HCT116 (cell line): Measurements from ENCODE around the gene SHC1. TPM values are rescaled to one million over a fixed set of nuclear protein-coding genes. Genes with fewer than 3 reads are reported as not detected.

Experiments
- ATAC-seq: fragments of 200-7000 bp; cut with Tn5 transposase; 2 replicates; pipeline ENCODE4 v1.9.1; 2020; ENCODE audit warnings: mild to moderate bottlenecking, moderate library complexity
- BruUV-seq: library from RNA; stranded (reverse); fragments of 400-500 nt; replicated peaks from 2 replicates; lab custom pipeline; 2021; lab: Mats Ljungman, UMichigan
- CTCF ChIA-PET: fragments of 300-600 bp; sonication (Branson Sonifier 250); formaldehyde crosslinking; loops from one replicate; lab custom pipeline; 2021; ENCODE audit warnings: antibody characterized with exemption; lab: Charles Lee
- POLR2A ChIA-PET: fragments of 300-600, 350-600 bp; sonication (Branson Sonifier 250); formaldehyde crosslinking; loops from one replicate; lab custom pipeline; 2021; ENCODE audit warnings: antibody characterized with exemption; lab: Charles Lee
- RAD21 ChIA-PET, 2 experiments: fragments of 300-600 bp; sonication (Branson Sonifier 250); formaldehyde crosslinking; loops; one replicate each; lab custom pipeline; 2023; ENCODE audit warnings: low total read pairs in 2 of 2; ENCODE audit not compliant: uncharacterized antibody in 2 of 2, unreplicated experiment in 2 of 2, low non-redundant PET in 1 of 2; lab: Charles Lee
- DNase-seq: peaks from one replicate; pipeline ENCODE4 v3.0.0-alpha.2; 2010; ENCODE audit warnings: low read depth, low spot score
- H2AFZ ChIP-seq: fragments of 200-600 bp; shearing (Covaris generic), sonication (generic); 2 replicates; pipeline ENCODE4 v1.6.1; 2017; ENCODE audit warnings: low read depth, mixed run types, mixed read lengths, antibody characterized with exemption, low read length; ENCODE audit not compliant: poor library complexity, severe bottlenecking
- H3K27ac ChIP-seq: 2 replicates; pipeline ENCODE4 v1.5.1; 2012; ENCODE audit warnings: low read depth, low read length
- H3K27me3 ChIP-seq: fragments of 200-600 bp; sonication (generic); 2 replicates; pipeline ENCODE4 v1.6.1; 2016; ENCODE audit warnings: mixed run types, low read length, mixed read lengths; ENCODE audit not compliant: insufficient read depth
- H3K36me3 ChIP-seq, 2 experiments: fragments of 200-500 bp in 1 of 2; fragments of 200-600 bp in 1 of 2; sonication (Bioruptor generic) in 1 of 2; sonication (generic) in 1 of 2; 2 replicates each; pipeline versions ENCODE4 v1.5.1 to v1.6.1; 2014 to 2016; ENCODE audit warnings: low read length in 2 of 2, inconsistent platforms in 1 of 2, mixed read lengths in 1 of 2, mixed run types in 1 of 2; ENCODE audit not compliant: insufficient read depth in 2 of 2, control insufficient read depth in 1 of 2
- H3K4me1 ChIP-seq, 2 experiments: fragments of 200-600 bp in 1 of 2; sonication (generic) in 1 of 2; 2 replicates each; pipeline versions ENCODE4 v1.5.1 to v1.6.1; 2012 to 2017; ENCODE audit warnings: low read length in 2 of 2, inconsistent platforms in 1 of 2, mild to moderate bottlenecking in 1 of 2, mixed read lengths in 1 of 2, mixed run types in 1 of 2, moderate library complexity in 1 of 2; ENCODE audit not compliant: insufficient read depth in 2 of 2, control insufficient read depth in 1 of 2
- H3K4me2 ChIP-seq: fragments of 200-600 bp; sonication (generic); 2 replicates; pipeline ENCODE4 v1.6.1; 2017; ENCODE audit warnings: mixed run types, low read length, mixed read lengths
- H3K4me3 ChIP-seq, 2 experiments: fragments of 200-600 bp in 1 of 2; sonication (generic) in 1 of 2; replicated peaks in 1 of 2; 2 replicates each; pipeline ENCODE4 v1.5.1; 2011 to 2016; ENCODE audit warnings: low read length in 2 of 2, control low read depth in 1 of 2, low read depth in 1 of 2, mild to moderate bottlenecking in 1 of 2, mixed read lengths in 1 of 2, mixed run types in 1 of 2
- H3K79me2 ChIP-seq: fragments of 200-600 bp; sonication (generic); 2 replicates; pipeline ENCODE4 v1.6.1; 2017; ENCODE audit warnings: mild to moderate bottlenecking, mixed run types, low read length, moderate library complexity, mixed read lengths; ENCODE audit not compliant: insufficient read depth
- H3K9ac ChIP-seq: fragments of 200-600 bp; sonication (generic); 2 replicates; pipeline ENCODE4 v1.6.1; 2016; ENCODE audit warnings: low read length, mixed read lengths
- H3K9me2 ChIP-seq: fragments of 200-600 bp; sonication (generic), shearing (Covaris generic); 2 replicates; pipeline ENCODE4 v1.6.1; 2017; ENCODE audit warnings: mixed run types, mild to moderate bottlenecking, moderate library complexity; ENCODE audit not compliant: insufficient read depth
- H3K9me3 ChIP-seq, 2 experiments: fragments of 200-500 bp in 1 of 2; fragments of 200-600 bp in 1 of 2; sonication (Bioruptor generic) in 1 of 2; sonication (generic) in 1 of 2; 2 replicates each; pipeline ENCODE4 v1.6.1; 2014 to 2017; ENCODE audit warnings: low read length in 2 of 2, mixed read lengths in 2 of 2, inconsistent platforms in 1 of 2, low read depth in 1 of 2, mild to moderate bottlenecking in 1 of 2, mixed run types in 1 of 2, moderate library complexity in 1 of 2; ENCODE audit not compliant: control insufficient read depth in 1 of 2, insufficient read depth in 1 of 2
- H4K20me1 ChIP-seq: fragments of 200-600 bp; sonication (generic), shearing (Covaris generic); 2 replicates; pipeline ENCODE4 v1.6.1; 2017; ENCODE audit warnings: mixed run types, mild to moderate bottlenecking, moderate library complexity; ENCODE audit not compliant: insufficient read depth
- CBX3 ChIP-seq: IDR thresholded peaks from 2 replicates; pipeline ENCODE4 v1.6.1; 2012; ENCODE audit warnings: low read depth
- CEBPB ChIP-seq: IDR thresholded peaks from 2 replicates; pipeline ENCODE4 v1.6.1; 2012; ENCODE audit warnings: low read depth
- EGR1 ChIP-seq: IDR thresholded peaks from 2 replicates; pipeline ENCODE4 v1.6.1; 2012; ENCODE audit warnings: low read depth
- EZH2 ChIP-seq: fragments of 200-600 bp; sonication (generic); IDR thresholded peaks from 2 replicates; pipeline ENCODE4 v1.6.1; 2017; ENCODE audit warnings: antibody characterized with exemption, mixed run types
- FOSL1 ChIP-seq: IDR thresholded peaks from 2 replicates; pipeline ENCODE4 v1.6.1; 2012; ENCODE audit warnings: low read depth
- POLR2AphosphoS5 ChIP-seq: IDR thresholded peaks from 2 replicates; pipeline ENCODE4 v1.6.1; 2011; ENCODE audit warnings: mild to moderate bottlenecking, low read depth, low read length, moderate library complexity
- RAD21 ChIP-seq: IDR thresholded peaks from 2 replicates; pipeline ENCODE4 v1.6.1; 2012; ENCODE audit warnings: low read depth, mild to moderate bottlenecking
- SP1 ChIP-seq: IDR thresholded peaks from 2 replicates; pipeline ENCODE4 v1.6.1; 2012; ENCODE audit warnings: low read depth
- YY1 ChIP-seq: IDR thresholded peaks from 2 replicates; pipeline ENCODE4 v1.6.1; 2011; ENCODE audit warnings: low read length, low read depth, moderate library complexity, mild to moderate bottlenecking; ENCODE audit not compliant: insufficient replicate concordance; ENCODE audit errors: extremely low read depth
- ZFX ChIP-seq: fragments of 450-650 bp; IDR thresholded peaks from 2 replicates; pipeline ENCODE4 v1.6.1; 2017
- intact Hi-C: fragments of 100-400 bp; cut with micrococcal nuclease; formaldehyde crosslinking; loops from 2 replicates; pipeline ENCODE4 v1.10.0; 2022
- total RNA-seq: library from RNA; stranded (reverse); gene quantifications from one replicate; pipeline ENCODE4 v1.2.1, GENCODE V29; 2021; ENCODE audit not compliant: unreplicated experiment
- TF ChIP-seq, protein P1 (sequence below): IDR thresholded peaks from 2 replicates; pipeline ENCODE4 v1.6.1; 2012; ENCODE audit warnings: low read depth
- TF ChIP-seq, protein P2 (sequence below): IDR thresholded peaks from 2 replicates; pipeline ENCODE4 v1.6.1; 2012
- TF ChIP-seq, protein P3 (sequence below), 3 experiments: fragments of 200-600 bp in 1 of 3; sonication (generic) in 1 of 3; IDR thresholded peaks in 2 of 3; conservative IDR thresholded peaks in 1 of 3; 2 replicates each; pipeline ENCODE4 v1.5.1; 2012 to 2017; ENCODE audit warnings: low read depth in 2 of 3, low read length in 2 of 3, antibody characterized with exemption in 1 of 3, borderline replicate concordance in 1 of 3, control low read depth in 1 of 3, mild to moderate bottlenecking in 1 of 3, mixed read lengths in 1 of 3, mixed run types in 1 of 3, moderate library complexity in 1 of 3; ENCODE audit not compliant: insufficient read depth in 1 of 3
- TF ChIP-seq, protein P4 (sequence below): IDR thresholded peaks from 2 replicates; pipeline ENCODE4 v1.6.1; 2012
- TF ChIP-seq, protein P5 (sequence below): IDR thresholded peaks from 2 replicates; pipeline ENCODE4 v1.6.1; 2011; ENCODE audit warnings: mild to moderate bottlenecking, low read length, moderate library complexity; ENCODE audit not compliant: insufficient replicate concordance; ENCODE audit errors: extremely low read depth

Gene SHC1
- total RNA-seq, 1 experiment from 2014 or later = 148 TPM

DNA sequence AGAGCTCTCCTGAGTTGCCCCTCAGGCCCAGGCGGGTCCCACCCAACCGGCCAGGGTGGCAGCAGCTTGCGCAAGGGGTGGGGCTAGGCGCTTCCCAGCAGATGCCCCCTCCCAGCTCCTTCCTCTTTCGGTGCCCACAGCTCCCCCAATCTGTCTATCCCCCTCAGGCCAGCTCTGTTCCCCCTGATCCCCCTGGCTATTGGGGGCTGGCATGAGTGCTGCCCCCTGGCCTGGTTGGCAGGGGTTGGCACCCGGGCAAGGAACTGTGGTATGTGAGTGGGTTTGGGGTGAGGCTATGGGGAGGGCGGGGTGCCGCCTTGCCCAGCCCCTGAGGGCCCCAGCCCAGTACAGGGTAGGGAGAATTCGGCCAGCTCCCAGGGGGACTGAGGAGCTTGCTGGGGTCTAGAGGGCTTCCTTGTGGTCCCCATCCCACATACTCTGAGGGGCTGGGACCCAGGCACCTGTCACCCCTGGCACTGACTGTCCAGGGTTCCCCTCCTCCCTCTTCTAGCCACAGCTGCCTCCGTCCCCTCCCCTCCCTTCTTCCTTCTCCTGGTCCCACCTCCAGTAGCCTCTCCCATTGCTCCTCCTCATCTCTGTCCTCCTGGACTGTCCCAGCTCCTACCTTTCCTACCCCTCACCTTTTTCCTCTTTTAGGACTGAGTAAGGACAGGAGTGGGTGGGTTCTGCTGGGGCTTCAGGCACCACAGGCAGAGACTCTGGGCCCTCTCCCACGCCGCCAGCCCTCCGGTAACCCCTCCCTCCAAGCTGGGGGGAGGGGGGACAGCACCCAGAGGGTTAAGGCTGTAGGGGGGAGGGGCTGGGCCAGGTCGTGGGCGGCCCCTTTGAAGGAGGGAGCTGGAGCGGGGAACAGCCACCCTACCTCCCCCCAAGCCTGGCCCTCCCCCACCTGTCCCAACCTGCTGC lies 37.7 kb upstream of the SHC1 start:
- intact Hi-C loops = no loop called here
- TF ChIP-seq, protein P1, sequence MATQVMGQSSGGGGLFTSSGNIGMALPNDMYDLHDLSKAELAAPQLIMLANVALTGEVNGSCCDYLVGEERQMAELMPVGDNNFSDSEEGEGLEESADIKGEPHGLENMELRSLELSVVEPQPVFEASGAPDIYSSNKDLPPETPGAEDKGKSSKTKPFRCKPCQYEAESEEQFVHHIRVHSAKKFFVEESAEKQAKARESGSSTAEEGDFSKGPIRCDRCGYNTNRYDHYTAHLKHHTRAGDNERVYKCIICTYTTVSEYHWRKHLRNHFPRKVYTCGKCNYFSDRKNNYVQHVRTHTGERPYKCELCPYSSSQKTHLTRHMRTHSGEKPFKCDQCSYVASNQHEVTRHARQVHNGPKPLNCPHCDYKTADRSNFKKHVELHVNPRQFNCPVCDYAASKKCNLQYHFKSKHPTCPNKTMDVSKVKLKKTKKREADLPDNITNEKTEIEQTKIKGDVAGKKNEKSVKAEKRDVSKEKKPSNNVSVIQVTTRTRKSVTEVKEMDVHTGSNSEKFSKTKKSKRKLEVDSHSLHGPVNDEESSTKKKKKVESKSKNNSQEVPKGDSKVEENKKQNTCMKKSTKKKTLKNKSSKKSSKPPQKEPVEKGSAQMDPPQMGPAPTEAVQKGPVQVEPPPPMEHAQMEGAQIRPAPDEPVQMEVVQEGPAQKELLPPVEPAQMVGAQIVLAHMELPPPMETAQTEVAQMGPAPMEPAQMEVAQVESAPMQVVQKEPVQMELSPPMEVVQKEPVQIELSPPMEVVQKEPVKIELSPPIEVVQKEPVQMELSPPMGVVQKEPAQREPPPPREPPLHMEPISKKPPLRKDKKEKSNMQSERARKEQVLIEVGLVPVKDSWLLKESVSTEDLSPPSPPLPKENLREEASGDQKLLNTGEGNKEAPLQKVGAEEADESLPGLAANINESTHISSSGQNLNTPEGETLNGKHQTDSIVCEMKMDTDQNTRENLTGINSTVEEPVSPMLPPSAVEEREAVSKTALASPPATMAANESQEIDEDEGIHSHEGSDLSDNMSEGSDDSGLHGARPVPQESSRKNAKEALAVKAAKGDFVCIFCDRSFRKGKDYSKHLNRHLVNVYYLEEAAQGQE = no peak
- TF ChIP-seq, protein P2, sequence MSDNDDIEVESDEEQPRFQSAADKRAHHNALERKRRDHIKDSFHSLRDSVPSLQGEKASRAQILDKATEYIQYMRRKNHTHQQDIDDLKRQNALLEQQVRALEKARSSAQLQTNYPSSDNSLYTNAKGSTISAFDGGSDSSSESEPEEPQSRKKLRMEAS = no peak
- TF ChIP-seq SP1 = no peak
- no peak for TF ChIP-seq POLR2AphosphoS5
- no peak for TF ChIP-seq FOSL1
- TF ChIP-seq, protein P3, sequence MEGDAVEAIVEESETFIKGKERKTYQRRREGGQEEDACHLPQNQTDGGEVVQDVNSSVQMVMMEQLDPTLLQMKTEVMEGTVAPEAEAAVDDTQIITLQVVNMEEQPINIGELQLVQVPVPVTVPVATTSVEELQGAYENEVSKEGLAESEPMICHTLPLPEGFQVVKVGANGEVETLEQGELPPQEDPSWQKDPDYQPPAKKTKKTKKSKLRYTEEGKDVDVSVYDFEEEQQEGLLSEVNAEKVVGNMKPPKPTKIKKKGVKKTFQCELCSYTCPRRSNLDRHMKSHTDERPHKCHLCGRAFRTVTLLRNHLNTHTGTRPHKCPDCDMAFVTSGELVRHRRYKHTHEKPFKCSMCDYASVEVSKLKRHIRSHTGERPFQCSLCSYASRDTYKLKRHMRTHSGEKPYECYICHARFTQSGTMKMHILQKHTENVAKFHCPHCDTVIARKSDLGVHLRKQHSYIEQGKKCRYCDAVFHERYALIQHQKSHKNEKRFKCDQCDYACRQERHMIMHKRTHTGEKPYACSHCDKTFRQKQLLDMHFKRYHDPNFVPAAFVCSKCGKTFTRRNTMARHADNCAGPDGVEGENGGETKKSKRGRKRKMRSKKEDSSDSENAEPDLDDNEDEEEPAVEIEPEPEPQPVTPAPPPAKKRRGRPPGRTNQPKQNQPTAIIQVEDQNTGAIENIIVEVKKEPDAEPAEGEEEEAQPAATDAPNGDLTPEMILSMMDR (IDR thresholded peaks at IDR 0.05 in 2 of 3, conservative IDR thresholded peaks at IDR 0.05 in 1 of 3; ENCODE audit: borderline replicate concordance in 1 of 3, insufficient read depth in 1 of 3, low read depth in 2 of 3, low read length in 2 of 3) = no peak
- no peak for TF ChIP-seq YY1
- TF ChIP-seq EGR1 = no peak
- no peak for TF ChIP-seq EZH2
- TF ChIP-seq ZFX = no peak
- no peak for TF ChIP-seq CBX3
- TF ChIP-seq, protein P4, sequence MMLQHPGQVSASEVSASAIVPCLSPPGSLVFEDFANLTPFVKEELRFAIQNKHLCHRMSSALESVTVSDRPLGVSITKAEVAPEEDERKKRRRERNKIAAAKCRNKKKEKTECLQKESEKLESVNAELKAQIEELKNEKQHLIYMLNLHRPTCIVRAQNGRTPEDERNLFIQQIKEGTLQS = no peak
- TF ChIP-seq CEBPB = no peak
- TF ChIP-seq, protein P5, sequence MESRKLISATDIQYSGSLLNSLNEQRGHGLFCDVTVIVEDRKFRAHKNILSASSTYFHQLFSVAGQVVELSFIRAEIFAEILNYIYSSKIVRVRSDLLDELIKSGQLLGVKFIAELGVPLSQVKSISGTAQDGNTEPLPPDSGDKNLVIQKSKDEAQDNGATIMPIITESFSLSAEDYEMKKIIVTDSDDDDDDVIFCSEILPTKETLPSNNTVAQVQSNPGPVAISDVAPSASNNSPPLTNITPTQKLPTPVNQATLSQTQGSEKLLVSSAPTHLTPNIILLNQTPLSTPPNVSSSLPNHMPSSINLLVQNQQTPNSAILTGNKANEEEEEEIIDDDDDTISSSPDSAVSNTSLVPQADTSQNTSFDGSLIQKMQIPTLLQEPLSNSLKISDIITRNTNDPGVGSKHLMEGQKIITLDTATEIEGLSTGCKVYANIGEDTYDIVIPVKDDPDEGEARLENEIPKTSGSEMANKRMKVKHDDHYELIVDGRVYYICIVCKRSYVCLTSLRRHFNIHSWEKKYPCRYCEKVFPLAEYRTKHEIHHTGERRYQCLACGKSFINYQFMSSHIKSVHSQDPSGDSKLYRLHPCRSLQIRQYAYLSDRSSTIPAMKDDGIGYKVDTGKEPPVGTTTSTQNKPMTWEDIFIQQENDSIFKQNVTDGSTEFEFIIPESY = no peak
- TF ChIP-seq RAD21 = no peak
- no peak for DNase-seq
- RAD21 ChIA-PET = no interaction called here
- no peak for ATAC-seq
- Histone ChIP-seq H3K79me2 (peaks cover 94% of the 10 kb centered on the region), H3K9me2 (no peaks in the 10 kb centered on the region), H3K36me3 (peaks cover 0 to 7% of the 10 kb centered on the region in 2 experiments; a peak in 2 of 4 replicates), H3K27me3 (no peaks in the 10 kb centered on the region), H3K9me3 (no peaks in the 10 kb centered on the region), H2AFZ (no peak overlapping the region), H4K20me1 (no peaks in the 10 kb centered on the region), H3K27ac (peak overlapping the region; percentile 24; the same call in 1 of the 2 replicates), H3K4me3 (no peak overlapping the region), H3K9ac (no peak overlapping the region), H3K4me1 (peaks cover 18 to 83% of the 10 kb centered on the region in 2 experiments), H3K4me2 (no peak overlapping the region)
- POLR2A ChIA-PET = no interaction called here
- CTCF ChIA-PET = interaction anchor here (1.2 to 2.3 kb wide), 2 partner anchors 9 to 36 kb away, joined by 3 to 11 read pairs; no protein-coding TSS in a partner anchor
- BruUV-seq = no TSS peak
